IMR-90 (cell line): Measurements from ENCODE around the gene AMOTL1. TPM values are rescaled to one million over a fixed set of nuclear protein-coding genes. Genes with fewer than 3 reads are reported as not detected.

Experiments
- ATAC-seq: fragments of 200-7000 bp; cut with Tn5 transposase; 2 replicates; pipeline ENCODE4 v1.9.1; 2020; ENCODE audit warnings: low read depth, mild to moderate bottlenecking, moderate library complexity
- BruUV-seq: library from RNA; stranded (reverse); fragments of 400-500 nt; replicated peaks from 2 replicates; lab custom pipeline; 2021; lab: Mats Ljungman, UMichigan
- CTCF ChIA-PET: fragments of 300-600 bp; formaldehyde crosslinking; extraction: SDS; loops from one replicate; lab custom pipeline; 2021; ENCODE audit warnings: antibody characterized with exemption; lab: Yijun Ruan, JAX
- POLR2A ChIA-PET: fragments of 300-600 bp; sonication (Branson Sonifier 250); formaldehyde crosslinking; loops from one replicate; lab custom pipeline; 2022; ENCODE audit warnings: antibody characterized with exemption; ENCODE audit not compliant: unreplicated experiment; lab: Charles Lee
- DNase-seq: peaks from one replicate; pipeline ENCODE4 v3.0.0; 2013
- H2AFZ ChIP-seq: replicated peaks from 2 replicates; pipeline ENCODE3; 2013; ENCODE audit warnings: low read length, mild to moderate bottlenecking; ENCODE audit not compliant: poor library complexity
- H2AK5ac ChIP-seq: 2 replicates; pipeline ENCODE4 v1.6.1; 2013; ENCODE audit warnings: low read depth, low read length, inconsistent platforms
- H2AK9ac ChIP-seq: replicated peaks from 2 replicates; pipeline ENCODE3; 2013; ENCODE audit warnings: mild to moderate bottlenecking, low read depth, low read length, moderate library complexity; ENCODE audit not compliant: poor library complexity
- H2BK120ac ChIP-seq: 2 replicates; pipeline ENCODE4 v1.6.1; 2013; ENCODE audit warnings: low read depth, low read length, inconsistent platforms
- H2BK15ac ChIP-seq: 3 replicates; pipeline ENCODE4 v1.6.1; 2013; ENCODE audit warnings: low read depth, low read length, inconsistent platforms
- H2BK20ac ChIP-seq: 2 replicates; pipeline ENCODE4 v1.6.1; 2013; ENCODE audit warnings: low read depth, mild to moderate bottlenecking, inconsistent platforms, low read length, moderate library complexity
- H2BK5ac ChIP-seq: 2 replicates; pipeline ENCODE4 v1.6.1; 2013; ENCODE audit warnings: mild to moderate bottlenecking, low read depth, low read length, inconsistent platforms; ENCODE audit not compliant: poor library complexity, severe bottlenecking
- H3K14ac ChIP-seq: replicated peaks from 2 replicates; pipeline ENCODE4 v1.6.1; 2013; ENCODE audit warnings: low read depth, low read length, inconsistent platforms
- H3K18ac ChIP-seq: 2 replicates; pipeline ENCODE4 v1.6.1; 2013; ENCODE audit warnings: low read depth, low read length, control low read depth
- H3K23ac ChIP-seq: 2 replicates; pipeline ENCODE4 v1.6.1; 2013; ENCODE audit warnings: low read depth, low read length, inconsistent platforms
- H3K27ac ChIP-seq: 2 replicates; pipeline ENCODE4 v1.5.1; 2013; ENCODE audit warnings: mild to moderate bottlenecking, control low read depth, low read length; ENCODE audit not compliant: insufficient read depth
- H3K27me3 ChIP-seq: 2 replicates; pipeline ENCODE4 v1.6.1; 2013; ENCODE audit warnings: low read length; ENCODE audit not compliant: control insufficient read depth, insufficient read depth
- H3K36me3 ChIP-seq: 2 replicates; pipeline ENCODE4 v1.6.1; 2013; ENCODE audit warnings: low read length, mixed read lengths; ENCODE audit not compliant: control insufficient read depth, insufficient read depth
- H3K4ac ChIP-seq: 2 replicates; pipeline ENCODE4 v1.6.1; 2013; ENCODE audit warnings: low read depth, low read length, inconsistent platforms
- H3K4me1 ChIP-seq: 2 replicates; pipeline ENCODE4 v1.6.1; 2013; ENCODE audit warnings: low read length, mixed read lengths; ENCODE audit not compliant: control insufficient read depth, insufficient read depth
- H3K4me2 ChIP-seq: 2 replicates; pipeline ENCODE4 v1.6.1; 2013; ENCODE audit warnings: low read depth, mild to moderate bottlenecking, control low read depth, low read length, moderate library complexity
- H3K4me3 ChIP-seq: 2 replicates; pipeline ENCODE4 v1.5.1; 2013; ENCODE audit warnings: low read depth, mild to moderate bottlenecking, control low read depth, low read length, moderate library complexity; ENCODE audit not compliant: insufficient read depth
- H3K56ac ChIP-seq: 2 replicates; pipeline ENCODE4 v1.6.1; 2013; ENCODE audit warnings: low read length, inconsistent platforms; ENCODE audit not compliant: insufficient read depth; ENCODE audit errors: extremely low read depth
- H3K79me1 ChIP-seq, 2 experiments: 2 replicates each; pipeline ENCODE4 v1.6.1; 2013; ENCODE audit warnings: low read length in 2 of 2, inconsistent platforms in 1 of 2, low read depth in 1 of 2
- H3K9ac ChIP-seq: 2 replicates; pipeline ENCODE4 v1.6.1; 2013; ENCODE audit warnings: low read depth, low read length, control low read depth
- H3K9me1 ChIP-seq: 2 replicates; pipeline ENCODE4 v1.6.1; 2013; ENCODE audit warnings: low read length, inconsistent platforms; ENCODE audit not compliant: insufficient read depth
- H3K9me3 ChIP-seq: 2 replicates; pipeline ENCODE4 v1.6.1; 2013; ENCODE audit warnings: low read length; ENCODE audit not compliant: control insufficient read depth, insufficient read depth
- H4K20me1 ChIP-seq: 2 replicates; pipeline ENCODE4 v1.6.1; 2013; ENCODE audit warnings: low read length, inconsistent platforms; ENCODE audit not compliant: insufficient read depth
- H4K5ac ChIP-seq: 2 replicates; pipeline ENCODE4 v1.6.1; 2013; ENCODE audit warnings: mild to moderate bottlenecking, low read depth, low read length, control low read depth
- H4K8ac ChIP-seq, 2 experiments: 2 replicates each; pipeline ENCODE4 v1.6.1; 2013; ENCODE audit warnings: low read depth in 2 of 2, low read length in 2 of 2, control low read depth in 1 of 2, inconsistent platforms in 1 of 2
- H4K91ac ChIP-seq: 2 replicates; pipeline ENCODE4 v1.6.1; 2013; ENCODE audit warnings: low read depth, low read length, inconsistent platforms; ENCODE audit not compliant: insufficient read depth
- BHLHE40 ChIP-seq: fragments of 150-350 bp; IDR thresholded peaks from 2 replicates; pipeline ENCODE4 v1.6.1; 2016; ENCODE audit warnings: mild to moderate bottlenecking, low read depth, low read length
- CEBPB ChIP-seq: IDR thresholded peaks from 2 replicates; pipeline ENCODE4 v1.6.1; 2012; ENCODE audit warnings: low read depth, low read length, improper control_type of control experiment
- CHD1 ChIP-seq: IDR thresholded peaks from 2 replicates; pipeline ENCODE4 v1.6.1; 2012; ENCODE audit warnings: low read depth, low read length, improper control_type of control experiment
- ELK1 ChIP-seq: fragments of 150-350 bp; IDR thresholded peaks from 2 replicates; pipeline ENCODE4 v1.6.1; 2016; ENCODE audit warnings: low read depth, mild to moderate bottlenecking, low read length, moderate library complexity, borderline replicate concordance
- FOS ChIP-seq: fragments of 150-350 bp; IDR thresholded peaks from 2 replicates; pipeline ENCODE4 v1.6.1; 2016; ENCODE audit warnings: low read depth, low read length
- MAFK ChIP-seq: IDR thresholded peaks from 2 replicates; pipeline ENCODE4 v1.6.1; 2012; ENCODE audit warnings: low read depth, low read length, improper control_type of control experiment
- MXI1 ChIP-seq: IDR thresholded peaks from 2 replicates; pipeline ENCODE4 v1.6.1; 2012; ENCODE audit warnings: low read depth, mild to moderate bottlenecking, low read length, moderate library complexity, borderline replicate concordance
- NFE2L2 ChIP-seq: fragments of 150-350 bp; IDR thresholded peaks from 2 replicates; pipeline ENCODE4 v1.6.1; 2016; ENCODE audit warnings: low read depth, mild to moderate bottlenecking, low read length
- POLR2A ChIP-seq: IDR thresholded peaks from 2 replicates; pipeline ENCODE4 v1.6.1; 2012; ENCODE audit warnings: mild to moderate bottlenecking, low read depth, low read length
- RAD21 ChIP-seq: IDR thresholded peaks from 2 replicates; pipeline ENCODE4 v1.6.1; 2012; ENCODE audit warnings: low read length, improper control_type of control experiment
- RCOR1 ChIP-seq: IDR thresholded peaks from 2 replicates; pipeline ENCODE4 v1.6.1; 2012; ENCODE audit warnings: mild to moderate bottlenecking, low read length, improper control_type of control experiment; ENCODE audit not compliant: insufficient replicate concordance
- RFX5 ChIP-seq: IDR thresholded peaks from 2 replicates; pipeline ENCODE4 v1.8.0; 2012; ENCODE audit warnings: low read depth, mild to moderate bottlenecking, low read length, moderate library complexity
- USF2 ChIP-seq: fragments of 150-350 bp; IDR thresholded peaks from 2 replicates; pipeline ENCODE4 v1.6.1; 2017; ENCODE audit warnings: mild to moderate bottlenecking, antibody characterized with exemption, low read length, low read depth
- WGBS, 2 experiments: methylation state at CpG; one replicate each; pipeline versions ENCODE4 v1.1.5 to v1.1.7; 2013; ENCODE audit warnings: missing lambda C conversion rate in 2 of 2; ENCODE audit not compliant: insufficient read length in 1 of 2; ENCODE audit errors: extremely low coverage in 2 of 2; 5-methylcytosine and 5-hydroxymethylcytosine counted together
- dilution Hi-C: fragments of 300-500 bp; cut with HindIII; formaldehyde crosslinking; loops from one replicate; pipeline ENCODE4 v1.14.3; 2018; ENCODE audit warnings: low sequenced_read_pairs; ENCODE audit not compliant: unreplicated experiment
- in situ Hi-C: fragments of 300-500 bp; cut with MboI; formaldehyde crosslinking; loops from 3 replicates; pipeline ENCODE4 v1.14.3; 2019; ENCODE audit warnings: low sequenced_read_pairs, inconsistent platforms, mixed read lengths
- intact Hi-C: fragments of 100-400 bp; cut with micrococcal nuclease; formaldehyde crosslinking; loops from 2 replicates; pipeline ENCODE4 v1.10.0; 2022
- polyA plus RNA-seq, 3 experiments: library from polyadenylated mRNA; depleted of rRNA; stranded (reverse); fragments of >200 nt; gene quantifications; 2 replicates each; pipeline ENCODE4 v1.2.3, GENCODE V29; 2012; ENCODE audit warnings: low replicate concordance in 1 of 3
- total RNA-seq: library from RNA; depleted of rRNA; stranded (reverse); fragments of >200 nt; gene quantifications from 2 replicates; pipeline ENCODE4 v1.2.3, GENCODE V29; 2012
- TF ChIP-seq, protein P1 (sequence below): conservative IDR thresholded peaks from 2 replicates; pipeline ENCODE4 v1.5.1; 2012; ENCODE audit warnings: mild to moderate bottlenecking, low read depth, low read length, improper control_type of control experiment

Gene AMOTL1
- total and polyA plus RNA-seq, 2 of the 4 experiments (the other 2 are of a cell fraction): 18.6 to 49.5 TPM

GRCh38 chr11:94786264-94787126, 18.3 kb downstream of the AMOTL1 start:
- in situ Hi-C loops (no loop called here), dilution Hi-C loops (no loop called here), intact Hi-C loops (loop anchor here (1.0 kb wide), 1 partner anchor 163 kb away; no protein-coding TSS in a partner anchor)
- DNase-seq (peak; percentile 59), ATAC-seq (peak; percentile 55)
- no peak overlapping the region for H3K23ac ChIP-seq
- no peaks in the 10 kb centered on the region for H3K27me3 ChIP-seq
- no peak overlapping the region for H2AFZ ChIP-seq
- H3K4ac ChIP-seq: peak overlapping the region; percentile 19; the same call in 1 of the 2 replicates
- 0 out of 2 replicates have a peak overlapping the region, but pooled peaks have one; percentile 18 for H3K18ac ChIP-seq
- no peak overlapping the region for H3K4me3 ChIP-seq
- BruUV-seq: no TSS peak
- H3K56ac ChIP-seq: no peak overlapping the region
- no peak overlapping the region for H2BK5ac ChIP-seq
- peaks cover 29% of the 10 kb centered on the region for H3K4me1 ChIP-seq
- no peak overlapping the region for H2BK15ac ChIP-seq
- H4K5ac ChIP-seq: 0 out of 2 replicates have a peak overlapping the region, but pooled peaks have one; percentile 37
- H3K4me2 ChIP-seq: no peak overlapping the region
- H4K20me1 ChIP-seq: peaks cover 52% of the 10 kb centered on the region
- no peak overlapping the region for H3K9ac ChIP-seq
- H4K8ac ChIP-seq: 0 out of 4 replicates have a peak overlapping the region, but pooled peaks of 1 of the 2 experiments have one; percentile 23
- peak overlapping the region; percentile 64 for H2AK5ac ChIP-seq
- POLR2A ChIA-PET: no interaction called here
- H3K79me1 ChIP-seq: peaks cover 40 to 78% of the 10 kb centered on the region in 2 experiments
- CTCF ChIA-PET: interaction anchor here (0.7 to 1.7 kb wide), 7 partner anchors 8 to 71 kb away, joined by 3 to 7 read pairs (median 4); no protein-coding TSS in a partner anchor
- no peak overlapping the region for H2BK120ac ChIP-seq
- no peak overlapping the region for H3K27ac ChIP-seq
- H3K36me3 ChIP-seq: no peaks in the 10 kb centered on the region
- 13% methylated on average over 2 of the region's 10 CpGs; no CpG with 5 or more reads in 1 of the 2 experiments for WGBS, 2 experiments
- H3K9me3 ChIP-seq: no peaks in the 10 kb centered on the region
- no peak overlapping the region for H2AK9ac ChIP-seq
- no peak overlapping the region for H2BK20ac ChIP-seq
- H3K14ac ChIP-seq: no peak overlapping the region
- peaks cover 20% of the 10 kb centered on the region for H3K9me1 ChIP-seq
- no peak overlapping the region for H4K91ac ChIP-seq
- TF ChIP-seq CHD1 (no peak), MAFK (no peak), FOS (no peak), ELK1 (no peak), USF2 (no peak), BHLHE40 (no peak), POLR2A (no peak), MXI1 (no peak), RFX5 (no peak), RAD21 (peak; percentile 47), CEBPB (no peak), NFE2L2 (no peak), RCOR1 (no peak)
- TF ChIP-seq, protein P1, sequence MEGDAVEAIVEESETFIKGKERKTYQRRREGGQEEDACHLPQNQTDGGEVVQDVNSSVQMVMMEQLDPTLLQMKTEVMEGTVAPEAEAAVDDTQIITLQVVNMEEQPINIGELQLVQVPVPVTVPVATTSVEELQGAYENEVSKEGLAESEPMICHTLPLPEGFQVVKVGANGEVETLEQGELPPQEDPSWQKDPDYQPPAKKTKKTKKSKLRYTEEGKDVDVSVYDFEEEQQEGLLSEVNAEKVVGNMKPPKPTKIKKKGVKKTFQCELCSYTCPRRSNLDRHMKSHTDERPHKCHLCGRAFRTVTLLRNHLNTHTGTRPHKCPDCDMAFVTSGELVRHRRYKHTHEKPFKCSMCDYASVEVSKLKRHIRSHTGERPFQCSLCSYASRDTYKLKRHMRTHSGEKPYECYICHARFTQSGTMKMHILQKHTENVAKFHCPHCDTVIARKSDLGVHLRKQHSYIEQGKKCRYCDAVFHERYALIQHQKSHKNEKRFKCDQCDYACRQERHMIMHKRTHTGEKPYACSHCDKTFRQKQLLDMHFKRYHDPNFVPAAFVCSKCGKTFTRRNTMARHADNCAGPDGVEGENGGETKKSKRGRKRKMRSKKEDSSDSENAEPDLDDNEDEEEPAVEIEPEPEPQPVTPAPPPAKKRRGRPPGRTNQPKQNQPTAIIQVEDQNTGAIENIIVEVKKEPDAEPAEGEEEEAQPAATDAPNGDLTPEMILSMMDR: peak; percentile 53
